Keratinocyte (primary cell): ENCODE measurements around the gene AKAP13.

Source experiments
- EZH2 ChIP-seq: IDR thresholded peaks from one replicate; pipeline ENCODE4 v1.6.1; 2012; ENCODE audit warnings: inconsistent platforms, mild to moderate bottlenecking, low read length, moderate library complexity
- TF ChIP-seq, protein P1 (sequence below), 3 experiments: IDR thresholded peaks in 1 of 3; conservative IDR thresholded peaks in 1 of 3; optimal IDR thresholded peaks in 1 of 3; 2 replicates in 2 of 3; 3 replicates in 1 of 3; pipeline versions ENCODE3 to v1.5.1; 2011; ENCODE audit warnings: low read length in 3 of 3, mild to moderate bottlenecking in 3 of 3, moderate library complexity in 2 of 3, control low read depth in 1 of 3, inconsistent platforms in 1 of 3; ENCODE audit not compliant: insufficient read depth in 2 of 3; ENCODE audit errors: extremely low read depth in 1 of 3

DNA sequence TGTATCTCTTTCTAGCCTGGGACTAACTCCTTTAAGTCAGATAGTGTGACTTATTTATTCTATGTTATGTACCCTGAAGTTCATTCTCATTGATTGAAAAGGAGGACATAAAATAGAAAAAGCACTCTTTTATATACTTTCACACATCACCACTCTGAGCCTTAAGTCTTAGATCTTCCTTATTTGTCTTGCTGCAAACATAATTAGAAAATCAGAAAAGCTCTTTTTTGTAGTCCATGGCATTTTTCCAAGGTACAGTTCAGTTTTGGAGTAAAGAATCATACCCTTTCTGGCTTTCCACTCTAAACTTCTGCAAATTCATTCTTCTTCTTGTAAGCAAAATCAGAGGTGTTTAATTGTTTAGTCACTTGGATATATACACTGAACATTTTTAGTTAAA is 75.5 kb downstream of the AKAP13 start:
- TF ChIP-seq, protein P1, sequence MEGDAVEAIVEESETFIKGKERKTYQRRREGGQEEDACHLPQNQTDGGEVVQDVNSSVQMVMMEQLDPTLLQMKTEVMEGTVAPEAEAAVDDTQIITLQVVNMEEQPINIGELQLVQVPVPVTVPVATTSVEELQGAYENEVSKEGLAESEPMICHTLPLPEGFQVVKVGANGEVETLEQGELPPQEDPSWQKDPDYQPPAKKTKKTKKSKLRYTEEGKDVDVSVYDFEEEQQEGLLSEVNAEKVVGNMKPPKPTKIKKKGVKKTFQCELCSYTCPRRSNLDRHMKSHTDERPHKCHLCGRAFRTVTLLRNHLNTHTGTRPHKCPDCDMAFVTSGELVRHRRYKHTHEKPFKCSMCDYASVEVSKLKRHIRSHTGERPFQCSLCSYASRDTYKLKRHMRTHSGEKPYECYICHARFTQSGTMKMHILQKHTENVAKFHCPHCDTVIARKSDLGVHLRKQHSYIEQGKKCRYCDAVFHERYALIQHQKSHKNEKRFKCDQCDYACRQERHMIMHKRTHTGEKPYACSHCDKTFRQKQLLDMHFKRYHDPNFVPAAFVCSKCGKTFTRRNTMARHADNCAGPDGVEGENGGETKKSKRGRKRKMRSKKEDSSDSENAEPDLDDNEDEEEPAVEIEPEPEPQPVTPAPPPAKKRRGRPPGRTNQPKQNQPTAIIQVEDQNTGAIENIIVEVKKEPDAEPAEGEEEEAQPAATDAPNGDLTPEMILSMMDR (optimal IDR thresholded peaks at IDR 0.05 in 1 of 3, IDR thresholded peaks at IDR 0.05 in 1 of 3, conservative IDR thresholded peaks at IDR 0.05 in 1 of 3; ENCODE audit: extremely low read depth in 1 of 3, insufficient read depth in 2 of 3, low read length in 3 of 3): no peak
- no peak for TF ChIP-seq EZH2
